ENCODE measurements around the gene ZNF362.

DNA sequence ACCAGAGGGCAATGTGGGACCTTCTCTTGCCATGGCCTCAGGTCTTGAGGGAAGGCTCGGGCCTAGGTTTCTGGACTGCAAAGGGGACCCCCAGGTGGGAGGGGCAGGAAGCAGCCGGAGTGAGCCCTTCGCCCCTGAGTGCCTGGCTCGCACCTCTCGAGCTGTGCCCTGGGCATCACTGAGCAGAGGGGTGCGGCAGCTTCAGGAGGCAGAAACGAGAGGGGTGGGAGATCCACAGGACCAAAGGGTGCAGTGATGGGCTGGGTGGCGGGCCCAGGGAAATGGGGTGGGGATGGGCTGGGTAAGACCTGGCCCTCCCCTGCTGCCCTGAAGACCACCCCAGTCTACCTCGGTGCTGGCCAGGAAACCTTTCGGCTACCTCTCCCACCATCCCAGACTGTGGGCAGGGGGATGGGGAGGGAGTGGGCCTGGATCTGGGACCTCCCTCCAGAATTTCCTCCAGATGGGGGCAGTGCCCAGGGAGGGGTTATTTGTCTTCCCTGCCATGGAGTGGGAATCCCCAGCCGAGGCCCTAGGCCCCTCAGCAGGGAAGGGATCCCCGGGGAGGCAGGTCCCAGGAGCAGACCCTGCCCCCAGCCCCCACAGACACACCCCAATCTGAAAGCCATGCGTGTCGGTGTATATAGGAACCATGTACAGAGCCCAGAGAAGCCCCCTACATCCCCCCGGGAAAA is 43.3 kb downstream of the ZNF362 start:
- TF ChIP-seq, protein P1, sequence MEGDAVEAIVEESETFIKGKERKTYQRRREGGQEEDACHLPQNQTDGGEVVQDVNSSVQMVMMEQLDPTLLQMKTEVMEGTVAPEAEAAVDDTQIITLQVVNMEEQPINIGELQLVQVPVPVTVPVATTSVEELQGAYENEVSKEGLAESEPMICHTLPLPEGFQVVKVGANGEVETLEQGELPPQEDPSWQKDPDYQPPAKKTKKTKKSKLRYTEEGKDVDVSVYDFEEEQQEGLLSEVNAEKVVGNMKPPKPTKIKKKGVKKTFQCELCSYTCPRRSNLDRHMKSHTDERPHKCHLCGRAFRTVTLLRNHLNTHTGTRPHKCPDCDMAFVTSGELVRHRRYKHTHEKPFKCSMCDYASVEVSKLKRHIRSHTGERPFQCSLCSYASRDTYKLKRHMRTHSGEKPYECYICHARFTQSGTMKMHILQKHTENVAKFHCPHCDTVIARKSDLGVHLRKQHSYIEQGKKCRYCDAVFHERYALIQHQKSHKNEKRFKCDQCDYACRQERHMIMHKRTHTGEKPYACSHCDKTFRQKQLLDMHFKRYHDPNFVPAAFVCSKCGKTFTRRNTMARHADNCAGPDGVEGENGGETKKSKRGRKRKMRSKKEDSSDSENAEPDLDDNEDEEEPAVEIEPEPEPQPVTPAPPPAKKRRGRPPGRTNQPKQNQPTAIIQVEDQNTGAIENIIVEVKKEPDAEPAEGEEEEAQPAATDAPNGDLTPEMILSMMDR (IDR thresholded peaks at IDR 0.05) = no peak
- TF ChIP-seq POLR2A (IDR thresholded peaks at IDR 0.05) = no peak

All from thyroid gland (tissue), 4 donors.